Neural cell (in vitro differentiated cells): ENCODE data around the gene DLG2. TPM values are rescaled to one million over a fixed set of nuclear protein-coding genes. Genes with fewer than 3 reads are reported as not detected.

Experiments
- H2AFZ ChIP-seq: fragments of 200-600, 300-800 bp; sonication (generic), shearing (Covaris generic); 2 replicates; pipeline ENCODE4 v1.6.0; 2014; ENCODE audit warnings: low read depth, mild to moderate bottlenecking, antibody characterized with exemption, low read length, moderate library complexity
- H3F3A ChIP-seq: fragments of 200-600 bp; shearing (Covaris generic); 2 replicates; pipeline ENCODE4 v1.6.1; 2016; ENCODE audit warnings: mild to moderate bottlenecking, moderate library complexity, mixed read lengths, antibody characterized with exemption, low read length; ENCODE audit not compliant: insufficient read depth, poor library complexity, severe bottlenecking
- H3K27ac ChIP-seq: fragments of 200-600, 300-800 bp; sonication (generic), shearing (Covaris generic); 2 replicates; pipeline ENCODE4 v1.5.1; 2014; ENCODE audit warnings: mild to moderate bottlenecking, low read length, moderate library complexity
- H3K27me3 ChIP-seq: fragments of 300-800, 200-600 bp; sonication (generic), shearing (Covaris generic); 2 replicates; pipeline ENCODE4 v1.6.0; 2014; ENCODE audit warnings: mild to moderate bottlenecking, low read depth, low read length, moderate library complexity; ENCODE audit not compliant: insufficient read depth
- H3K36me3 ChIP-seq: fragments of 300-800, 200-600 bp; sonication (generic), shearing (Covaris generic); 2 replicates; pipeline ENCODE4 v1.5.1; 2014; ENCODE audit warnings: mild to moderate bottlenecking, antibody characterized with exemption, low read length, moderate library complexity; ENCODE audit not compliant: insufficient read depth
- H3K4me2 ChIP-seq: fragments of 300-800, 200-600 bp; sonication (generic), shearing (Covaris generic); 2 replicates; pipeline ENCODE4 v1.6.0; 2014; ENCODE audit warnings: mild to moderate bottlenecking, low read length
- H3K4me3 ChIP-seq: fragments of 300-800, 200-600 bp; sonication (generic), shearing (Covaris generic); 2 replicates; pipeline ENCODE4 v1.5.1; 2014; ENCODE audit warnings: mild to moderate bottlenecking, low read length, moderate library complexity
- H3K79me2 ChIP-seq: fragments of 200-600 bp; shearing (Covaris generic); replicated peaks from 2 replicates; pipeline ENCODE4 v1.6.0; 2014; ENCODE audit warnings: mild to moderate bottlenecking, low read length, moderate library complexity; ENCODE audit not compliant: insufficient read depth
- H3K9ac ChIP-seq: fragments of 300-800, 200-600 bp; sonication (generic), shearing (Covaris generic); 2 replicates; pipeline ENCODE4 v1.6.1; 2016; ENCODE audit warnings: mild to moderate bottlenecking, low read length, mixed read lengths
- H3K9me2 ChIP-seq: fragments of 200-600 bp; shearing (Covaris generic); 2 replicates; pipeline ENCODE4 v1.6.1; 2016; ENCODE audit warnings: mild to moderate bottlenecking, low read length, mixed read lengths; ENCODE audit not compliant: insufficient read depth
- H3K9me3 ChIP-seq: fragments of 200-600, 300-800 bp; sonication (generic), shearing (Covaris generic); 2 replicates; pipeline ENCODE4 v1.6.1; 2016; ENCODE audit warnings: mild to moderate bottlenecking, mixed run types, low read length, moderate library complexity, mixed read lengths
- H4K20me1 ChIP-seq: fragments of 200-600 bp; shearing (Covaris generic); 2 replicates; pipeline ENCODE4 v1.6.1; 2016; ENCODE audit warnings: mild to moderate bottlenecking, mixed run types; ENCODE audit not compliant: insufficient read depth
- CTCF ChIP-seq: fragments of 450-650 bp; IDR thresholded peaks from 2 replicates; pipeline ENCODE4 v1.5.1; 2014; ENCODE audit warnings: antibody characterized with exemption, mild to moderate bottlenecking, moderate library complexity; ENCODE audit not compliant: poor library complexity, severe bottlenecking
- EP300 ChIP-seq: fragments of 450-650 bp; conservative IDR thresholded peaks from 2 replicates; pipeline ENCODE4 v1.6.1; 2014; ENCODE audit warnings: antibody characterized with exemption, mild to moderate bottlenecking, moderate library complexity; ENCODE audit not compliant: poor library complexity, severe bottlenecking
- EZH2 ChIP-seq: fragments of 200-600, 300-800 bp; shearing (Covaris generic), sonication (generic); IDR thresholded peaks from 2 replicates; pipeline ENCODE4 v1.6.1; 2014; ENCODE audit warnings: antibody characterized with exemption, low read length, borderline replicate concordance, mild to moderate bottlenecking; ENCODE audit not compliant: insufficient read depth, poor library complexity, severe bottlenecking
- MXI1 ChIP-seq: fragments of 450-650 bp; conservative IDR thresholded peaks from 2 replicates; pipeline ENCODE4 v1.6.1; 2014; ENCODE audit warnings: antibody characterized with exemption, mild to moderate bottlenecking; ENCODE audit not compliant: poor library complexity, severe bottlenecking
- POLR2AphosphoS5 ChIP-seq: IDR thresholded peaks from 2 replicates; pipeline ENCODE4 v1.6.1; 2012
- RAD21 ChIP-seq: fragments of 450-650 bp; conservative IDR thresholded peaks from 2 replicates; pipeline ENCODE4 v1.6.1; 2014; ENCODE audit warnings: antibody characterized with exemption, mild to moderate bottlenecking, moderate library complexity
- REST ChIP-seq: IDR thresholded peaks from 2 replicates; pipeline ENCODE4 v1.6.1; 2012; ENCODE audit warnings: borderline replicate concordance
- SMC3 ChIP-seq: fragments of 450-650 bp; conservative IDR thresholded peaks from 2 replicates; pipeline ENCODE4 v1.6.1; 2014; ENCODE audit warnings: antibody characterized with exemption, mild to moderate bottlenecking, moderate library complexity; ENCODE audit not compliant: poor library complexity
- TAF1 ChIP-seq: IDR thresholded peaks from 2 replicates; pipeline ENCODE4 v1.6.1; 2012; ENCODE audit warnings: low read depth
- polyA plus RNA-seq: library from polyadenylated mRNA; depleted of rRNA; stranded (reverse); fragments of >200 nt; gene quantifications from 2 replicates; pipeline ENCODE4 v1.2.3, GENCODE V29; 2014

DLG2 gene
- polyA plus RNA-seq, 1 donor from 2014 or later: 179 TPM

- H3K36me3 ChIP-seq: no peaks in the 10 kb centered on the region
- H3K4me2 ChIP-seq: no peak overlapping the region
- H3K9me2 ChIP-seq: no peaks in the 10 kb centered on the region
- no peak overlapping the region for H3K9ac ChIP-seq
- no peaks in the 10 kb centered on the region for H4K20me1 ChIP-seq
- H3K27ac ChIP-seq: no peak overlapping the region
- H3K79me2 ChIP-seq: no peaks in the 10 kb centered on the region
- no peak overlapping the region for H3K4me3 ChIP-seq
- TF ChIP-seq EP300 (no peak), EZH2 (no peak), MXI1 (no peak), CTCF (no peak), TAF1 (no peak), REST (no peak), POLR2AphosphoS5 (no peak), SMC3 (no peak), RAD21 (no peak)
- H3K27me3 ChIP-seq: no peaks in the 10 kb centered on the region
- H3K9me3 ChIP-seq: no peaks in the 10 kb centered on the region
- H3F3A ChIP-seq: no peaks in the 10 kb centered on the region
- H2AFZ ChIP-seq: no peak overlapping the region
Measured at GRCh38 chr11:84865791-84866535, 761.2 kb downstream of the DLG2 start.

GRCh38 chr11:84865257-84865656, 761.9 kb downstream of the DLG2 start:
- Histone ChIP-seq H3K9ac (no peak overlapping the region), H2AFZ (no peak overlapping the region), H3K36me3 (no peaks in the 10 kb centered on the region), H3K4me2 (no peak overlapping the region), H3K27ac (no peak overlapping the region), H4K20me1 (no peaks in the 10 kb centered on the region), H3F3A (no peaks in the 10 kb centered on the region), H3K79me2 (no peaks in the 10 kb centered on the region), H3K9me3 (no peaks in the 10 kb centered on the region), H3K4me3 (no peak overlapping the region), H3K27me3 (no peaks in the 10 kb centered on the region), H3K9me2 (no peaks in the 10 kb centered on the region)
- no peak for TF ChIP-seq EZH2
- TF ChIP-seq EP300: no peak
- no peak for TF ChIP-seq SMC3
- no peak for TF ChIP-seq CTCF
- TF ChIP-seq REST: no peak
